Osteocyte (in vitro differentiated cells): Measurements from ENCODE around the gene RAB37. TPM values are rescaled to one million over a fixed set of nuclear protein-coding genes. Genes with fewer than 3 reads are reported as not detected.

Source experiments
- DNase-seq: peaks from one replicate; pipeline ENCODE4 v3.0.0; 2021; ENCODE audit warnings: mixed read lengths; ENCODE audit not compliant: unreplicated experiment; ENCODE audit errors: extremely low spot score
- H3K27ac Mint-ChIP-seq: one replicate; pipeline ENCODE4 v1.8.0; 2021; ENCODE audit warnings: mild to moderate bottlenecking, mixed read lengths; ENCODE audit not compliant: unreplicated experiment
- H3K27me3 Mint-ChIP-seq: one replicate; pipeline ENCODE4 v1.8.0; 2021; ENCODE audit warnings: mixed read lengths; ENCODE audit not compliant: unreplicated experiment
- H3K36me3 Mint-ChIP-seq: one replicate; pipeline ENCODE4 v1.8.0; 2021; ENCODE audit warnings: mixed read lengths; ENCODE audit not compliant: unreplicated experiment
- H3K4me1 Mint-ChIP-seq: one replicate; pipeline ENCODE4 v1.8.0; 2021; ENCODE audit warnings: mixed read lengths; ENCODE audit not compliant: unreplicated experiment
- H3K4me3 Mint-ChIP-seq: one replicate; pipeline ENCODE4 v1.8.0; 2021; ENCODE audit warnings: mild to moderate bottlenecking, moderate library complexity, mixed read lengths; ENCODE audit not compliant: unreplicated experiment
- H3K9me3 Mint-ChIP-seq: one replicate; pipeline ENCODE4 v1.8.0; 2021; ENCODE audit warnings: mixed read lengths; ENCODE audit not compliant: unreplicated experiment
- total RNA-seq: library from RNA; stranded (reverse); gene quantifications from 2 replicates; pipeline ENCODE4 v1.2.1, GENCODE V29; 2021
- TF ChIP-seq, protein P1 (sequence below): fragments of 200-600 bp; sonication (generic); IDR thresholded peaks from 2 replicates; pipeline ENCODE4 v1.5.0; 2021; ENCODE audit warnings: antibody characterized with exemption, mild to moderate bottlenecking, moderate library complexity

Gene RAB37
- total RNA-seq, 1 donor from 2014 or later: not detected

DNA sequence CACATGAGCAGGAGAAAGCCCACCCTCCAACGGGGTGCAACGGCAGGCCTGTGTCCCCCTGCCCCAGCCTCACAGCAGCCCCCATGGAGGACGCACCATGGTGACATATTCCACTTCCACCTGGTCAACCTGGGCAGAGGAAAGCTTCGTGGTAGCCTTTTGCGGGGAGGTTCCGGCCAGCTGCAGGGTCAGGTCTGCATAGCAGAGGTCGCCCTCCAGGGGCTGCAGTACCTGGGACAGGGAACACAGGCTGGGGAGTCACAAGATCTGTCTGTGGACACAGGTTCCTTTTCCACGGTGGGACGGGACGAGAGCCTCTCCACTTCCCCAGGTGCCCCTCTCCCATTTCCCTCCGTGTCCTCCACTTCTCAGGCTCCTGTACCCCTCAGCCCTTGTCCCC lies 41.4 kb upstream of the RAB37 start:
- peaks cover 6% of the 10 kb centered on the region for H3K27me3 Mint-ChIP-seq
- H3K4me3 Mint-ChIP-seq: no peak overlapping the region
- no peaks in the 10 kb centered on the region for H3K9me3 Mint-ChIP-seq
- H3K4me1 Mint-ChIP-seq: no peaks in the 10 kb centered on the region
- TF ChIP-seq, protein P1, sequence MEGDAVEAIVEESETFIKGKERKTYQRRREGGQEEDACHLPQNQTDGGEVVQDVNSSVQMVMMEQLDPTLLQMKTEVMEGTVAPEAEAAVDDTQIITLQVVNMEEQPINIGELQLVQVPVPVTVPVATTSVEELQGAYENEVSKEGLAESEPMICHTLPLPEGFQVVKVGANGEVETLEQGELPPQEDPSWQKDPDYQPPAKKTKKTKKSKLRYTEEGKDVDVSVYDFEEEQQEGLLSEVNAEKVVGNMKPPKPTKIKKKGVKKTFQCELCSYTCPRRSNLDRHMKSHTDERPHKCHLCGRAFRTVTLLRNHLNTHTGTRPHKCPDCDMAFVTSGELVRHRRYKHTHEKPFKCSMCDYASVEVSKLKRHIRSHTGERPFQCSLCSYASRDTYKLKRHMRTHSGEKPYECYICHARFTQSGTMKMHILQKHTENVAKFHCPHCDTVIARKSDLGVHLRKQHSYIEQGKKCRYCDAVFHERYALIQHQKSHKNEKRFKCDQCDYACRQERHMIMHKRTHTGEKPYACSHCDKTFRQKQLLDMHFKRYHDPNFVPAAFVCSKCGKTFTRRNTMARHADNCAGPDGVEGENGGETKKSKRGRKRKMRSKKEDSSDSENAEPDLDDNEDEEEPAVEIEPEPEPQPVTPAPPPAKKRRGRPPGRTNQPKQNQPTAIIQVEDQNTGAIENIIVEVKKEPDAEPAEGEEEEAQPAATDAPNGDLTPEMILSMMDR: no peak
- no peak for DNase-seq
- H3K27ac Mint-ChIP-seq: no peak overlapping the region
- no peaks in the 10 kb centered on the region for H3K36me3 Mint-ChIP-seq

DNA sequence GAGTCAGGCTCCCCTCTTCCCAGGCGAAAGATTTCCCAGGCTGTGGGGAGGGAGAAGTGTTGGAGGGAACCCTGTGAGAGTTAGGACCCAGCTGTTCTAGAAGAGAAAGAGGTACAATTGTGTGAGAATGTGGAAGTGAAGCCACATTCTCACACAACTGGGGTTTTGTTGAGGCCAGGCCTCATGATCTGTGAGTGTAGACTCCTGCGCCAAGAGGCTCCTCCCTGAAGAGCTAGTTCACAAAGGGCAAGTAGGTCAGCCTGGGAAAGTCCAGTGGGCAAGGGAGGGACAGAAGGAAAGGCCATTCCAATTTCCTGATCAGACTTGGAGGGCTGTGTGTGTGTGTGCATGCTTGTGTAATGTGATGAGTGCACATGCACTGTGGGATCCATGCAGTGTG lies 39.5 kb upstream of the RAB37 start:
- TF ChIP-seq, protein P1: no peak
- no peaks in the 10 kb centered on the region for H3K36me3 Mint-ChIP-seq
- H3K27me3 Mint-ChIP-seq: peaks cover 6% of the 10 kb centered on the region
- no peak for DNase-seq
- H3K4me1 Mint-ChIP-seq: no peaks in the 10 kb centered on the region
- no peak overlapping the region for H3K27ac Mint-ChIP-seq
- no peaks in the 10 kb centered on the region for H3K9me3 Mint-ChIP-seq
- H3K4me3 Mint-ChIP-seq: no peak overlapping the region

DNA sequence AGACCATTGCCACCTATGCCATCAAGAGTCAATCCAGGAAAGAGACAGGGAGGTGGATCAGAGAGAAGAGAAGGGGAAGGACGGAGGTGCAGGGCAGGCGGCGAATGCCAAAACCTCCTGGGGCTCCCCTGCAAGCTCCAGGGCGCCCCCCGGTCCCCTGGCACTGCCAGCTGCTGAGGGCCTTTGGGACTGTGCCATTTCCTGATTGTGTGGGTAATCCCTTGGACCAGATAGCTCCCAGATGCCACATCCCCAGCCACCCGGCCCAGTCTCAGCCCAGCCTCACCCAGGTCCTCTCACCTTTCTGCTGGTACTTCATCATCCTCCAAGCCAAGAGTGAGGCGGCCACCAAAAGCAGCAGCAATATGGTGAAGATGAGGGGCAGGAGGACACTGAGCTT lies 39.0 kb upstream of the RAB37 start:
- TF ChIP-seq, protein P1: no peak
- no peak overlapping the region for H3K4me3 Mint-ChIP-seq
- H3K36me3 Mint-ChIP-seq: no peaks in the 10 kb centered on the region
- no peak overlapping the region for H3K27ac Mint-ChIP-seq
- no peaks in the 10 kb centered on the region for H3K9me3 Mint-ChIP-seq
- DNase-seq: no peak
- H3K27me3 Mint-ChIP-seq: peaks cover 5% of the 10 kb centered on the region
- no peaks in the 10 kb centered on the region for H3K4me1 Mint-ChIP-seq

DNA sequence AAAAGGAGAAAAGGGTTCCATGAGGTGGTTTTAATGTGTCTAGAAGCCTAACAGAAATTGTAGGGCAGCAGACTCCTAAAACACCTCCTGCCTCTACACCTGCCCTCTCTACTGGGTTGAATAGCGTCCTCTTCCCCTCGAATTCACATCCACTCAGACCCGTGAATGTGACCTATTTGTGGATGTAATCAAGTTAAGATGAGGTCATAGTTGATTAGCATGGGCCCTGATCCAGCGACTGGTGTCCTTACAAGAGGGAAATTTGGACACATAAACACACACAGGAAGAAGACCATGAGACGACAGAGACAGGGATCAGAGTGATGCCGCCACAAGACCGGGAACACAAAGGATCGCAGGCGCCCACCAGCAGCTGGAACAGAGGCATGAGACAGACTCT lies 37.8 kb upstream of the RAB37 start:
- DNase-seq: no peak
- TF ChIP-seq, protein P1: no peak
- Mint-ChIP-seq H3K4me3 (no peak overlapping the region), H3K27me3 (no peaks in the 10 kb centered on the region), H3K36me3 (no peaks in the 10 kb centered on the region), H3K4me1 (no peaks in the 10 kb centered on the region), H3K9me3 (no peaks in the 10 kb centered on the region), H3K27ac (no peak overlapping the region)

DNA sequence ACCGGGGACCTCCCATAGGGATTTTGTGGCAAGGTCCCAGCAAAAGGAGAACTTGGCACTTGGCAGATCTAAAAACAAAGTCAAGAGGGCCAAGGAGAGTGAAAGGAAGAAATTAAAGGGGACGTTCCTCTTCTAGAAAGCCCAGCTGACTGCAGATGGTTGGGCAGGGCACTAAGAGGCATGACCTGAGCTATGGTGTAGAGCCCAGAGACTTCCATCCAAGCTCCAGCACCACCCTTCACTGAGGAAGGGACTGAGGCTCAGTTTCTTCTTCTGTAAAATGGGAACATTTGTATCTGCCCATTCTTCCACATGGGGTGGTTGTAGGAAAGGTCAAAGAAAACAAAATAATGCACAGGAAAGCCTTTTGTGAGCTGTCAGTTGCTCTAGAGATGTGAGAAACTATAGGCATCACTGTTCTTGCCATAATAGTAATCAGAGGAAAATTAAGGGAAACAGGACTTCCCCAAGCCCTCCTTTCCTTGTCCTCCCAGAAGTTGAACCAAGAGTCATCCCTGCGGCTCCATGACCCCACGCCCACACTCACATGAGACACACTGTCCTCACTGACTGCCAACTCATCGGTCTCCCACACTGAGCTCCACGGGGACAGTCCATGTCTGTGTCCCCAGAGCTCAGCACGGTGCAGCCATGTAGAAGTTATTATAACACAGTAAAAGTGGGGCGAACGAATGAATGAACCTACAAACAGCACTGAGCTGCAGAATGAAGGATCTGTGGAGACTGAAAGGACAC lies 34.8 kb upstream of the RAB37 start:
- Mint-ChIP-seq H3K36me3 (no peaks in the 10 kb centered on the region), H3K27me3 (peaks cover 11% of the 10 kb centered on the region), H3K9me3 (no peaks in the 10 kb centered on the region), H3K27ac (no peak overlapping the region), H3K4me1 (no peaks in the 10 kb centered on the region), H3K4me3 (no peak overlapping the region)
- TF ChIP-seq, protein P1: no peak
- DNase-seq: no peak
